Endothelial cell of umbilical vein (primary cell): Measurements from ENCODE around the gene AQR. TPM values are rescaled to one million over a fixed set of nuclear protein-coding genes. Genes with fewer than 3 reads are reported as not detected.

Source experiments
- BruUV-seq: library from RNA; stranded (reverse); fragments of 400-500 nt; replicated peaks from 2 replicates; lab custom pipeline; 2021; lab: Mats Ljungman, UMichigan
- CTCF ChIA-PET: fragments of 300-600, 350-600 bp; sonication (Branson Sonifier 250); formaldehyde crosslinking; loops from one replicate; lab custom pipeline; 2021; ENCODE audit warnings: antibody characterized with exemption, inconsistent platforms; lab: Charles Lee
- POLR2A ChIA-PET: fragments of 300-600, 350-600 bp; sonication (Branson Sonifier 250); formaldehyde crosslinking; loops from one replicate; lab custom pipeline; 2021; ENCODE audit warnings: antibody characterized with exemption, inconsistent platforms; lab: Charles Lee
- DNase-seq: peaks from one replicate; pipeline ENCODE4 v3.0.0-alpha.2; 2011; ENCODE audit warnings: low read depth, low spot score
- FAIRE-seq: peaks from 2 replicates; lab custom pipeline; 2011; peaks lifted over from hg19 to GRCh38; lab: Jason Lieb, UNC
- H2AFZ ChIP-seq: 2 replicates; pipeline ENCODE4 v1.6.0; 2012; ENCODE audit warnings: low read depth, low read length, control low read depth, inconsistent platforms
- H3K27ac ChIP-seq: 2 replicates; pipeline ENCODE4 v1.5.1; 2011; ENCODE audit warnings: low read depth, mild to moderate bottlenecking, control low read depth, low read length, moderate library complexity; ENCODE audit not compliant: insufficient read depth
- H3K27me3 ChIP-seq, 2 experiments: 2 replicates each; pipeline versions ENCODE4 v1.6.0 to v1.6.1; 2011; ENCODE audit warnings: low read length in 2 of 2, mixed read lengths in 1 of 2; ENCODE audit not compliant: control insufficient read depth in 2 of 2, insufficient read depth in 2 of 2
- H3K36me3 ChIP-seq, 2 experiments: 2 replicates in 1 of 2; 3 replicates in 1 of 2; pipeline ENCODE4 v1.5.1; 2011; ENCODE audit warnings: low read length in 2 of 2, mild to moderate bottlenecking in 1 of 2, moderate library complexity in 1 of 2; ENCODE audit not compliant: control insufficient read depth in 2 of 2, insufficient read depth in 2 of 2; ENCODE audit errors: extremely low read depth in 1 of 2
- H3K4me1 ChIP-seq: 3 replicates; pipeline ENCODE4 v1.5.1; 2011; ENCODE audit warnings: mild to moderate bottlenecking, low read length; ENCODE audit not compliant: control insufficient read depth, insufficient read depth; ENCODE audit errors: extremely low read depth
- H3K4me2 ChIP-seq: 2 replicates; pipeline ENCODE4 v1.6.1; 2011; ENCODE audit warnings: low read length, control low read depth, mixed read lengths; ENCODE audit not compliant: insufficient read depth
- H3K4me3 ChIP-seq, 3 experiments: fragments of 200-600 bp in 1 of 3; sonication (generic), shearing (Covaris generic) in 1 of 3; replicated peaks in 1 of 3; 2 replicates each; pipeline ENCODE4 v1.5.1; 2011 to 2016; ENCODE audit warnings: control low read depth in 3 of 3, low read length in 3 of 3, mild to moderate bottlenecking in 2 of 3, inconsistent platforms in 1 of 3, low read depth in 1 of 3, moderate library complexity in 1 of 3; ENCODE audit not compliant: insufficient read depth in 1 of 3
- H3K79me2 ChIP-seq: 2 replicates; pipeline ENCODE4 v1.6.0; 2012; ENCODE audit warnings: low read length, inconsistent platforms; ENCODE audit not compliant: control insufficient read depth, insufficient read depth
- H3K9ac ChIP-seq: replicated peaks from 2 replicates; pipeline ENCODE3; 2011; ENCODE audit warnings: low read length, control low read depth; ENCODE audit not compliant: insufficient read depth; ENCODE audit errors: extremely low read depth
- H3K9me1 ChIP-seq: replicated peaks from 3 replicates; pipeline ENCODE4 v1.6.0; 2011; ENCODE audit warnings: mild to moderate bottlenecking, low read length; ENCODE audit not compliant: control insufficient read depth, insufficient read depth; ENCODE audit errors: extremely low read depth
- H3K9me3 ChIP-seq: replicated peaks from 2 replicates; pipeline ENCODE4 v1.5.1; 2012; ENCODE audit warnings: low read length, inconsistent platforms; ENCODE audit not compliant: control insufficient read depth, insufficient read depth
- H4K20me1 ChIP-seq: replicated peaks from 2 replicates; pipeline ENCODE3; 2011; ENCODE audit warnings: mild to moderate bottlenecking, low read length; ENCODE audit not compliant: control insufficient read depth, insufficient read depth; ENCODE audit errors: extremely low read depth
- EZH2 ChIP-seq: IDR thresholded peaks from 2 replicates; pipeline ENCODE4 v1.6.1; 2012; ENCODE audit warnings: borderline replicate concordance, low read depth, mild to moderate bottlenecking, moderate library complexity, low read length, inconsistent platforms; ENCODE audit not compliant: severe bottlenecking
- FOS ChIP-seq: IDR thresholded peaks from 2 replicates; pipeline ENCODE4 v1.6.1; 2011; ENCODE audit warnings: mild to moderate bottlenecking, low read length, moderate library complexity, borderline replicate concordance; ENCODE audit not compliant: insufficient read depth
- GATA2 ChIP-seq: IDR thresholded peaks from 2 replicates; pipeline ENCODE4 v1.7.0; 2011; ENCODE audit warnings: low read depth, mild to moderate bottlenecking, moderate library complexity, mixed read lengths, low read length; ENCODE audit not compliant: insufficient read length, insufficient read depth
- JUN ChIP-seq: IDR thresholded peaks from 2 replicates; pipeline ENCODE4 v1.6.1; 2011; ENCODE audit warnings: borderline replicate concordance, low read depth; ENCODE audit not compliant: insufficient read length, insufficient read depth
- MYC ChIP-seq: IDR thresholded peaks from one replicate; pipeline ENCODE4 v1.6.1; 2011; ENCODE audit warnings: mild to moderate bottlenecking, low read depth, low read length
- POLR2A ChIP-seq: IDR thresholded peaks from 2 replicates; pipeline ENCODE4 v1.6.1; 2012; ENCODE audit warnings: low read depth, mild to moderate bottlenecking, control low read depth, low read length
- POLR2AphosphoS5 ChIP-seq: IDR thresholded peaks from 2 replicates; pipeline ENCODE4 v1.6.1; 2012; ENCODE audit warnings: low read depth, mild to moderate bottlenecking, control low read depth, low read length, moderate library complexity; ENCODE audit not compliant: insufficient read depth
- dilution Hi-C: fragments of 300-500 bp; cut with MboI; formaldehyde crosslinking; loops from one replicate; pipeline ENCODE4 v1.15.0; 2019; ENCODE audit warnings: low sequenced_read_pairs; ENCODE audit not compliant: extremely low pct_ligation_motif_present
- intact Hi-C: fragments of 100-400 bp; cut with micrococcal nuclease; formaldehyde crosslinking; loops from one replicate; pipeline ENCODE4 v1.10.0; 2022
- polyA plus RNA-seq, 4 experiments: library from polyadenylated mRNA; depleted of rRNA in 3 of 4; stranded (reverse) in 3 of 4; unstranded in 1 of 4; fragments of >200 nt; gene quantifications; 2 replicates each; pipeline versions ENCODE4 v1.2.1 to v1.2.3, GENCODE V29; 2011 to 2012; ENCODE audit warnings: missing spikeins in 1 of 4
- total RNA-seq: library from RNA; stranded (reverse); gene quantifications from 2 replicates; pipeline ENCODE4 v1.2.3, GENCODE V29; 2021
- TF ChIP-seq, protein P1 (sequence below), 2 donors: IDR thresholded peaks; 1 replicate in 1 of 2; 2 replicates in 1 of 2; pipeline ENCODE4 v1.5.1; 2011; ENCODE audit warnings: low read length in 2 of 2, mild to moderate bottlenecking in 2 of 2, moderate library complexity in 2 of 2, control low read depth in 1 of 2, inconsistent platforms in 1 of 2, low read depth in 1 of 2; ENCODE audit not compliant: insufficient read depth in 1 of 2; ENCODE audit errors: extremely low read depth in 1 of 2
- TF ChIP-seq, protein P2 (sequence below): IDR thresholded peaks from 2 replicates; pipeline ENCODE4 v1.6.1; 2011; ENCODE audit not compliant: insufficient read depth, insufficient read length

The AQR gene
- total and polyA plus RNA-seq, 2 donors (not counting 3 experiments of a cell fraction or from before 2014, with no cell fraction given) = 18.7 to 37.5 TPM

GRCh38 chr15:34804776-34805175 is 164.8 kb downstream of the AQR start:
- intact Hi-C loops (no loop called here), dilution Hi-C loops (no loop called here)
- Histone ChIP-seq H3K27me3 (peaks cover 4 to 13% of the 10 kb centered on the region in 2 experiments), H3K4me3 (no peak overlapping the region), H3K27ac (no peak overlapping the region), H3K4me1 (no peaks in the 10 kb centered on the region), H4K20me1 (no peaks in the 10 kb centered on the region), H3K36me3 (no peaks in the 10 kb centered on the region), H3K9me3 (no peaks in the 10 kb centered on the region), H2AFZ (no peak overlapping the region), H3K9ac (no peak overlapping the region), H3K4me2 (no peak overlapping the region), H3K79me2 (no peaks in the 10 kb centered on the region), H3K9me1 (no peaks in the 10 kb centered on the region)
- ChIA-PET POLR2A (no interaction called here), CTCF (no interaction called here)
- no peak for DNase-seq
- TF ChIP-seq, protein P1, sequence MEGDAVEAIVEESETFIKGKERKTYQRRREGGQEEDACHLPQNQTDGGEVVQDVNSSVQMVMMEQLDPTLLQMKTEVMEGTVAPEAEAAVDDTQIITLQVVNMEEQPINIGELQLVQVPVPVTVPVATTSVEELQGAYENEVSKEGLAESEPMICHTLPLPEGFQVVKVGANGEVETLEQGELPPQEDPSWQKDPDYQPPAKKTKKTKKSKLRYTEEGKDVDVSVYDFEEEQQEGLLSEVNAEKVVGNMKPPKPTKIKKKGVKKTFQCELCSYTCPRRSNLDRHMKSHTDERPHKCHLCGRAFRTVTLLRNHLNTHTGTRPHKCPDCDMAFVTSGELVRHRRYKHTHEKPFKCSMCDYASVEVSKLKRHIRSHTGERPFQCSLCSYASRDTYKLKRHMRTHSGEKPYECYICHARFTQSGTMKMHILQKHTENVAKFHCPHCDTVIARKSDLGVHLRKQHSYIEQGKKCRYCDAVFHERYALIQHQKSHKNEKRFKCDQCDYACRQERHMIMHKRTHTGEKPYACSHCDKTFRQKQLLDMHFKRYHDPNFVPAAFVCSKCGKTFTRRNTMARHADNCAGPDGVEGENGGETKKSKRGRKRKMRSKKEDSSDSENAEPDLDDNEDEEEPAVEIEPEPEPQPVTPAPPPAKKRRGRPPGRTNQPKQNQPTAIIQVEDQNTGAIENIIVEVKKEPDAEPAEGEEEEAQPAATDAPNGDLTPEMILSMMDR (IDR thresholded peaks at IDR 0.05; ENCODE audit: extremely low read depth in 1 of 2, insufficient read depth in 1 of 2, low read depth in 1 of 2, low read length in 2 of 2) = no peak
- TF ChIP-seq MYC = no peak
- TF ChIP-seq, protein P2, sequence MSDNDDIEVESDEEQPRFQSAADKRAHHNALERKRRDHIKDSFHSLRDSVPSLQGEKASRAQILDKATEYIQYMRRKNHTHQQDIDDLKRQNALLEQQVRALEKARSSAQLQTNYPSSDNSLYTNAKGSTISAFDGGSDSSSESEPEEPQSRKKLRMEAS = no peak
- no peak for TF ChIP-seq POLR2AphosphoS5
- no peak for TF ChIP-seq FOS
- TF ChIP-seq GATA2 = no peak
- no peak for TF ChIP-seq JUN
- no peak for TF ChIP-seq POLR2A
- no peak for TF ChIP-seq EZH2
- no TSS peak for BruUV-seq
- no peak for FAIRE-seq
